ENCODE results near the gene MKRN1.
"Not testable (repeated sequence)": the region's sequence is repeated elsewhere in the genome, so short reads cannot be mapped to it uniquely, and the experiment has no call there.

MKRN1 gene

GRCh38 chr7:140484479-140484878 is 5.2 kb upstream of the MKRN1 start:
- DNase-seq, result no peak

- DNase-seq, result no peak
Observed at GRCh38 chr7:140479739-140480084, 407 bp upstream of the MKRN1 start.

- peak; percentile 27 for DNase-seq
Observed at GRCh38 chr7:140478246-140479061, 851 bp downstream of the MKRN1 start.

GRCh38 chr7:140476698-140477261 is 2.5 kb downstream of the MKRN1 start:
- no peak for DNase-seq

GRCh38 chr7:140475747-140476333 is 3.5 kb downstream of the MKRN1 start:
- peak; percentile 36 for DNase-seq

- DNase-seq, result no peak
Observed at GRCh38 chr7:140463111-140463510, 16.2 kb downstream of the MKRN1 start.

GRCh38 chr7:140458916-140459315 is 20.4 kb downstream of the MKRN1 start:
- no peak for DNase-seq

GRCh38 chr7:140458201-140458600 is 21.1 kb downstream of the MKRN1 start:
- DNase-seq, result no peak

GRCh38 chr7:140456551-140457051 is 22.7 kb downstream of the MKRN1 start:
- DNase-seq, result no peak

GRCh38 chr7:140455743-140456142 is 23.6 kb downstream of the MKRN1 start:
- no peak for DNase-seq

GRCh38 chr7:140454657-140455015 is 24.7 kb downstream of the MKRN1 start:
- DNase-seq, result no peak

GRCh38 chr7:140453785-140454656 is 25.3 kb downstream of the MKRN1 start:
- not testable (repeated sequence) for DNase-seq

GRCh38 chr7:140453273-140453672 is 26.0 kb downstream of the MKRN1 start:
- no peak for DNase-seq

GRCh38 chr7:140451716-140452115 is 27.6 kb downstream of the MKRN1 start:
- no peak for DNase-seq

GRCh38 chr7:140448781-140449480 is 30.4 kb downstream of the MKRN1 start:
- DNase-seq, result no peak

GRCh38 chr7:140447841-140448240 is 31.5 kb downstream of the MKRN1 start:
- no peak for DNase-seq

- DNase-seq, result no peak
Observed at GRCh38 chr7:140446467-140446866, 32.8 kb downstream of the MKRN1 start.

- DNase-seq, result no peak
Observed at GRCh38 chr7:140441519-140441918, 37.8 kb downstream of the MKRN1 start.

- DNase-seq, result no peak
Observed at GRCh38 chr7:140440593-140440992, 38.7 kb downstream of the MKRN1 start.

GRCh38 chr7:140439359-140439758 is 39.9 kb downstream of the MKRN1 start:
- DNase-seq, result no peak

GRCh38 chr7:140435252-140435895 is 43.9 kb downstream of the MKRN1 start:
- DNase-seq, result no peak

- DNase-seq, result no peak
Observed at GRCh38 chr7:140433396-140433795, 45.9 kb downstream of the MKRN1 start.
